ENCODE results near the gene FHAD1. TPM values are rescaled to one million over a fixed set of nuclear protein-coding genes. Genes with fewer than 3 reads are reported as not detected.

The FHAD1 gene
- total RNA-seq, 1 donor, result 0.63 TPM

DNA sequence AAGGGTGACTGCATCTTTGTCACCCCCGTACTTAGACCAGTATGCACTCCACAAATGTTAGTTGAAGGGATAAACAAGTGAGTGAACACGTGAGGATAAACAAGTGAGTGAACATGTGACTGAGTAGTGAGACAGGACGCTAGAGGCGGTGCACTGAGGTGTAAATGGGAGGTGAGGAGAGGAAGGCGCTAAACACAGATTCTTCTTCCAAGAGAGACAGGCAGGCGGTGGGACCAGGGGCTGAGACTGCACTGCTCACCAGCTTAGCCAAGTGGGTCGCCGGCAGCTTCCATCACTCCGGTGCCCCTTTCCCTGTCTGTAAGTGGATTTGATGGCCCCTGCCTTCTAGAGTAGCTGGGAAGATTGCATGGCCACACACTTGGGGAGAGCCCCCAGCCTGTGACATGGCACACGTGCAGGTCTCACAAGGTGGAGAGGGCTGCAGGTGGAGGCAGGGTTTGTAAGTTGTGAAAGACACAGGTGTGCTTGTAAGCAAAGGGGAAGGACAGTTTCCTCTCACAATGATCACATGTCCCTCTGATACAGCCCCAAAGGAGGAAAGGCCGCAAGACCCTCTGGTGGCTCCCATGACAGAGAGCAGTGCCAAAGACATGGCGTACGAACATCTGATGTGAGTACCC lies 115.2 kb downstream of the FHAD1 start:
- TF ChIP-seq CTCF (IDR thresholded peaks at IDR 0.05; ENCODE audit: insufficient read depth, low read length), result no peak
- H3K4me3 ChIP-seq (ENCODE audit: low read depth, low read length), result no peak overlapping the region
- no peak for DNase-seq (ENCODE audit: low read depth)

DNA sequence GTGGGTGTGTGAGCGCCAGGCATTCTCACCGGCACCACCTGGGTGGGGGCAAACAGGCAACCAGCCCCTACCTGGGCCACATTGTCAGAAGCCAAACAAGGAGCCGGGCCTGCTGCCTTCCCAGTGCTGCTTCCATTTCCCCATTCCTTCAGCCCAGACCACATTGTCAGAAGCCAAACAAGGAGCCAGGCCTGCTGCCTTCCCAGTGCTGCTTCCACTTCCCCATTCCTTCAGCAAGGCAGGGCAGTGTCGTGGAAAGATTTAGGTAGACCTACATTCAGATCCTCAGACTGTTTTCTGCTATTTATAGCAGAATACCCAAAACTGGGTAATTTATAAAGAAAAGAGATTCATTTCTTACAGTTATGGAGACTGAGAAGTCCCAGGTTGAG lies 115.7 kb downstream of the FHAD1 start:
- no peak overlapping the region for H3K4me3 ChIP-seq (ENCODE audit: low read depth, low read length)
- DNase-seq (ENCODE audit: low read depth), result no peak
- TF ChIP-seq CTCF (IDR thresholded peaks at IDR 0.05; ENCODE audit: insufficient read depth, low read length), result no peak

GRCh38 chr1:15364740-15365139 lies 117.7 kb downstream of the FHAD1 start:
- H3K4me3 ChIP-seq (ENCODE audit: low read depth, low read length), result no peak overlapping the region
- TF ChIP-seq CTCF (IDR thresholded peaks at IDR 0.05; ENCODE audit: insufficient read depth, low read length), result no peak
- no peak for DNase-seq (ENCODE audit: low read depth)

- no peak overlapping the region for H3K4me3 ChIP-seq (ENCODE audit: low read depth, low read length)
- no peak for DNase-seq (ENCODE audit: low read depth)
- no peak for TF ChIP-seq CTCF (IDR thresholded peaks at IDR 0.05; ENCODE audit: insufficient read depth, low read length)
Observed at GRCh38 chr1:15368888-15369287, 121.9 kb downstream of the FHAD1 start.

- H3K4me3 ChIP-seq (ENCODE audit: low read depth, low read length), result no peak overlapping the region
- no peak for TF ChIP-seq CTCF (IDR thresholded peaks at IDR 0.05; ENCODE audit: insufficient read depth, low read length)
- no peak for DNase-seq (ENCODE audit: low read depth)
Observed at GRCh38 chr1:15370268-15370667, 123.2 kb downstream of the FHAD1 start.

GRCh38 chr1:15370781-15371520 lies 123.9 kb downstream of the FHAD1 start:
- DNase-seq (ENCODE audit: low read depth), result peak; percentile 56
- no peak for TF ChIP-seq CTCF (IDR thresholded peaks at IDR 0.05; ENCODE audit: insufficient read depth, low read length)
- H3K4me3 ChIP-seq (ENCODE audit: low read depth, low read length), result no peak overlapping the region
